HG03159 (cell line): ENCODE results near the gene ARL14EP.

Experiments
- ATAC-seq: cut with Tn5 transposase; IDR thresholded peaks from one replicate; pipeline ENCODE4 v1.9.1; 2021; ENCODE audit warnings: mild to moderate bottlenecking, moderate library complexity; ENCODE audit not compliant: unreplicated experiment

ARL14EP gene

GRCh38 chr11:30368394-30368793 lies 45.5 kb downstream of the ARL14EP start:
- ATAC-seq, result no peak

DNA sequence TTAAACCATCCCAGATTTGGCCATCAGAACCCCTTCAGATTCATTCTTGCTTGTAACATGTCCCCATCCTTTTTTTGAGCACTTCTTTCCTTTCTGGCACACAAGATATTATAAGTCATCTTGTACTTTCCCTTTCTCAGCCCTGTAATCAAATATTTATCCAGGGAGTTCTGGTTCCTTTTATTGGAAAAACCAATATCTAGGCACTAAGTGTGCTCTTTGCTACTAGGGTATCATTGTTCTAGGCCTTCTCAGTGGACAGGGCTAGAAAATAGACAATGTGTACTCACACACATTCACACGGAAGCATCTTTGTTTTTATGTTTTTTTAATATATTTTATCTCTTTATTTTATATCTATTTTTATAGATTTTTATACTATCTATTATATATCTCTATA lies 47.3 kb downstream of the ARL14EP start:
- ATAC-seq, result no peak

GRCh38 chr11:30377347-30377746 lies 54.4 kb downstream of the ARL14EP start:
- no peak for ATAC-seq

DNA sequence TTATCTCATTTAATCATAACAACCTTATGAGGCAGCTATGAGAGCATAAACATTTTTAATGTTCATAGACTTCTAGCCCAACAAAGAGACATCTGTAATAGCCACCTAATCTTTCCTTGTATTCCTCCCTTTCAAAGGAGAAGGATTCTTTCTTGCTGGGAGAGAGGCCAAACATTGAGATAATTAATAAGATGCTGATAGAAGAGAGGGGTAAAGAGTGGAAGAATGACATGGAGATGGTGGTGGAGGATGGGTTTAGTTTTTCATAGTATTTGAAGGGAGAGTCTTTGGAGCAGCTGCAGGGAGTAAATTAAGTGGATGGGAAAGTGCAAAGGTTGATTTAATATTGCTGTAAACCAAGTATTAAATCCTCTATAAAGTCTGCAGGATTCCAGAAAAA lies 57.9 kb downstream of the ARL14EP start:
- no peak for ATAC-seq

- no peak for ATAC-seq
These were observed 59.0 kb downstream of the ARL14EP start for GRCh38 chr11:30381879-30382278.
